ENCODE measurements around the gene ABHD8.

ABHD8 gene

GRCh38 chr19:17321655-17322489 lies 18.6 kb upstream of the ABHD8 start:
- no peak for DNase-seq (ENCODE audit: low read depth in 2 of 2)

GRCh38 chr19:17320435-17320834 lies 17.2 kb upstream of the ABHD8 start:
- no peak for DNase-seq (ENCODE audit: low read depth in 2 of 2)

GRCh38 chr19:17319473-17320238 lies 16.4 kb upstream of the ABHD8 start:
- DNase-seq (ENCODE audit: low read depth in 2 of 2) = no peak

GRCh38 chr19:17318966-17319365 lies 15.7 kb upstream of the ABHD8 start:
- DNase-seq (ENCODE audit: low read depth in 2 of 2) = no peak

GRCh38 chr19:17314007-17314593 lies 10.9 kb upstream of the ABHD8 start:
- DNase-seq (ENCODE audit: low read depth in 2 of 2) = no peak

GRCh38 chr19:17312189-17313113 lies 9.2 kb upstream of the ABHD8 start:
- DNase-seq (ENCODE audit: low read depth in 2 of 2) = no peak

- DNase-seq (ENCODE audit: low read depth in 2 of 2) = no peak
Observed at GRCh38 chr19:17311455-17312188, 8.4 kb upstream of the ABHD8 start.

GRCh38 chr19:17309965-17310461 lies 6.8 kb upstream of the ABHD8 start:
- no peak for DNase-seq (ENCODE audit: low read depth in 2 of 2)

- DNase-seq (ENCODE audit: low read depth in 2 of 2) = peak; percentile 97 to 99
Observed at GRCh38 chr19:17309198-17309964, 6.2 kb upstream of the ABHD8 start, which contains the start of gene DDA1. TSS of gene DDA1 (plus strand) at chr19:17309563. CDS start at chr19:17309655, 92 bp downstream.

GRCh38 chr19:17307876-17308377 lies 4.7 kb upstream of the ABHD8 start:
- DNase-seq (ENCODE audit: low read depth in 2 of 2) = no peak

- no peak for DNase-seq (ENCODE audit: low read depth in 2 of 2)
Observed at GRCh38 chr19:17306285-17306714, 3.1 kb upstream of the ABHD8 start.

- DNase-seq (ENCODE audit: low read depth in 2 of 2) = peak; percentile 86 to 93
Observed at GRCh38 chr19:17305517-17306284, 2.5 kb upstream of the ABHD8 start, which contains the start of gene MRPL34. TSS of gene MRPL34 (plus strand) at chr19:17305872. CDS start at chr19:17305893, 21 bp downstream.

GRCh38 chr19:17305216-17305516 lies 1.9 kb upstream of the ABHD8 start:
- DNase-seq (ENCODE audit: low read depth in 2 of 2) = no peak

- no peak for DNase-seq (ENCODE audit: low read depth in 2 of 2)
Observed at GRCh38 chr19:17304386-17305215, 1.4 kb upstream of the ABHD8 start.

- no peak for DNase-seq (ENCODE audit: low read depth in 2 of 2)
Observed at GRCh38 chr19:17303940-17304267, 679 bp upstream of the ABHD8 start.

- DNase-seq (ENCODE audit: low read depth in 2 of 2) = no peak
Observed at GRCh38 chr19:17302391-17303166, 646 bp downstream of the ABHD8 start.

- DNase-seq (ENCODE audit: low read depth in 2 of 2) = no peak
Observed at GRCh38 chr19:17300992-17301619, 2.1 kb downstream of the ABHD8 start.

Data from stimulated activated CD4-positive, alpha-beta T cell treated with anti-CD3 and anti-CD28 coated beads, Interleukin-4, amount 100 ng/mL, for 48 hours (primary cell).